HL-60 (cell line): ENCODE measurements around the gene AQP6.

Experiments used
- DNase-seq, 2 experiments: peaks; one replicate each; pipeline ENCODE4 v3.0.0-alpha.2; 2010 to 2020; ENCODE audit warnings: low read depth in 1 of 2, low spot score in 1 of 2
- H3K27ac ChIP-seq: fragments of 250-450 bp; sonication (Bioruptor Pico); replicated peaks from 2 replicates; pipeline ENCODE4 v1.5.1; 2020; ENCODE audit warnings: mild to moderate bottlenecking, moderate library complexity
- H3K27me3 ChIP-seq: fragments of 250-450 bp; sonication (Bioruptor Pico); 2 replicates; pipeline ENCODE4 v1.5.1; 2021; ENCODE audit warnings: mild to moderate bottlenecking, moderate library complexity; ENCODE audit not compliant: insufficient read depth, poor library complexity, severe bottlenecking
- H3K4me3 ChIP-seq: replicated peaks from 2 replicates; pipeline ENCODE4 v1.5.1; 2011; ENCODE audit warnings: mild to moderate bottlenecking, control low read depth, low read length; ENCODE audit not compliant: insufficient read depth
- GABPA ChIP-seq: IDR thresholded peaks from 2 replicates; pipeline ENCODE4 v1.6.1; 2012; ENCODE audit warnings: low read depth
- POLR2AphosphoS5 ChIP-seq: IDR thresholded peaks from 2 replicates; pipeline ENCODE4 v1.6.1; 2012; ENCODE audit warnings: low read depth
- SPI1 ChIP-seq: IDR thresholded peaks from 2 replicates; pipeline ENCODE4 v1.6.1; 2012; ENCODE audit warnings: low read depth, mild to moderate bottlenecking, borderline replicate concordance
- TF ChIP-seq, protein P1 (sequence below): IDR thresholded peaks from one replicate; pipeline ENCODE4 v1.5.1; 2011; ENCODE audit warnings: low read length, control low read depth, inconsistent platforms; ENCODE audit not compliant: insufficient read depth
- TF ChIP-seq, protein P2 (sequence below): IDR thresholded peaks from 2 replicates; pipeline ENCODE4 v1.6.1; 2012; ENCODE audit warnings: low read depth; ENCODE audit not compliant: insufficient replicate concordance

Gene AQP6

DNA sequence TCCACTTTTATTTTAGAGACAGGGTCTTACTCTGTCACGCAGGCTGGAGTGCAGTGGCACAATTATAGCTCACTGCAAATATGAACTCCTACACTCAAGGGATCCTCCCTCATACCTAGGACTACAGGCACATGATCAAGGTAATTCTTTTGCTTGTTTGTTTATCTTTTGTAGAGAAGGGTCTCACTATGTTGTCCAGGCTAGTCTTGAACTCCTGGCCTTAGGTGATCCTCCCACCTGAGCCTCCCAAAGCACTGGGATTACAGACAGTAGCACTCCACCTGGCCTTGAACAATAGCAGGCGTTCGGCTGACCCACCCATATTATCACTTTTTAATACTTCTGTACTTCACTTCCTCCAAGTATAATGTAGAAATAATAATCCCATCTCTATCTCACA, 53.9 kb downstream of the AQP6 start:
- H3K4me3 ChIP-seq: no peak overlapping the region
- no peak for TF ChIP-seq GABPA
- TF ChIP-seq, protein P1, sequence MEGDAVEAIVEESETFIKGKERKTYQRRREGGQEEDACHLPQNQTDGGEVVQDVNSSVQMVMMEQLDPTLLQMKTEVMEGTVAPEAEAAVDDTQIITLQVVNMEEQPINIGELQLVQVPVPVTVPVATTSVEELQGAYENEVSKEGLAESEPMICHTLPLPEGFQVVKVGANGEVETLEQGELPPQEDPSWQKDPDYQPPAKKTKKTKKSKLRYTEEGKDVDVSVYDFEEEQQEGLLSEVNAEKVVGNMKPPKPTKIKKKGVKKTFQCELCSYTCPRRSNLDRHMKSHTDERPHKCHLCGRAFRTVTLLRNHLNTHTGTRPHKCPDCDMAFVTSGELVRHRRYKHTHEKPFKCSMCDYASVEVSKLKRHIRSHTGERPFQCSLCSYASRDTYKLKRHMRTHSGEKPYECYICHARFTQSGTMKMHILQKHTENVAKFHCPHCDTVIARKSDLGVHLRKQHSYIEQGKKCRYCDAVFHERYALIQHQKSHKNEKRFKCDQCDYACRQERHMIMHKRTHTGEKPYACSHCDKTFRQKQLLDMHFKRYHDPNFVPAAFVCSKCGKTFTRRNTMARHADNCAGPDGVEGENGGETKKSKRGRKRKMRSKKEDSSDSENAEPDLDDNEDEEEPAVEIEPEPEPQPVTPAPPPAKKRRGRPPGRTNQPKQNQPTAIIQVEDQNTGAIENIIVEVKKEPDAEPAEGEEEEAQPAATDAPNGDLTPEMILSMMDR: no peak
- no peak for TF ChIP-seq SPI1
- TF ChIP-seq POLR2AphosphoS5: no peak
- TF ChIP-seq, protein P2, sequence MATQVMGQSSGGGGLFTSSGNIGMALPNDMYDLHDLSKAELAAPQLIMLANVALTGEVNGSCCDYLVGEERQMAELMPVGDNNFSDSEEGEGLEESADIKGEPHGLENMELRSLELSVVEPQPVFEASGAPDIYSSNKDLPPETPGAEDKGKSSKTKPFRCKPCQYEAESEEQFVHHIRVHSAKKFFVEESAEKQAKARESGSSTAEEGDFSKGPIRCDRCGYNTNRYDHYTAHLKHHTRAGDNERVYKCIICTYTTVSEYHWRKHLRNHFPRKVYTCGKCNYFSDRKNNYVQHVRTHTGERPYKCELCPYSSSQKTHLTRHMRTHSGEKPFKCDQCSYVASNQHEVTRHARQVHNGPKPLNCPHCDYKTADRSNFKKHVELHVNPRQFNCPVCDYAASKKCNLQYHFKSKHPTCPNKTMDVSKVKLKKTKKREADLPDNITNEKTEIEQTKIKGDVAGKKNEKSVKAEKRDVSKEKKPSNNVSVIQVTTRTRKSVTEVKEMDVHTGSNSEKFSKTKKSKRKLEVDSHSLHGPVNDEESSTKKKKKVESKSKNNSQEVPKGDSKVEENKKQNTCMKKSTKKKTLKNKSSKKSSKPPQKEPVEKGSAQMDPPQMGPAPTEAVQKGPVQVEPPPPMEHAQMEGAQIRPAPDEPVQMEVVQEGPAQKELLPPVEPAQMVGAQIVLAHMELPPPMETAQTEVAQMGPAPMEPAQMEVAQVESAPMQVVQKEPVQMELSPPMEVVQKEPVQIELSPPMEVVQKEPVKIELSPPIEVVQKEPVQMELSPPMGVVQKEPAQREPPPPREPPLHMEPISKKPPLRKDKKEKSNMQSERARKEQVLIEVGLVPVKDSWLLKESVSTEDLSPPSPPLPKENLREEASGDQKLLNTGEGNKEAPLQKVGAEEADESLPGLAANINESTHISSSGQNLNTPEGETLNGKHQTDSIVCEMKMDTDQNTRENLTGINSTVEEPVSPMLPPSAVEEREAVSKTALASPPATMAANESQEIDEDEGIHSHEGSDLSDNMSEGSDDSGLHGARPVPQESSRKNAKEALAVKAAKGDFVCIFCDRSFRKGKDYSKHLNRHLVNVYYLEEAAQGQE: no peak
- no peak for DNase-seq
- H3K27me3 ChIP-seq: no peaks in the 10 kb centered on the region
- H3K27ac ChIP-seq: no peak overlapping the region
